HG03103 (cell line): ENCODE results near the gene GLI3.

Source experiments
- ATAC-seq: cut with Tn5 transposase; IDR thresholded peaks from one replicate; pipeline ENCODE4 v1.9.1; 2021; ENCODE audit warnings: low read depth; ENCODE audit not compliant: unreplicated experiment

The GLI3 gene

GRCh38 chr7:42110333-42110732, 126.7 kb downstream of the GLI3 start:
- no peak for ATAC-seq

- no peak for ATAC-seq
Observed at GRCh38 chr7:42108803-42109528, 128.0 kb downstream of the GLI3 start.

GRCh38 chr7:42107484-42108240, 129.3 kb downstream of the GLI3 start:
- ATAC-seq = no peak

- no peak for ATAC-seq
Observed at GRCh38 chr7:42106562-42106961, 130.4 kb downstream of the GLI3 start.

GRCh38 chr7:42105554-42106358, 131.3 kb downstream of the GLI3 start:
- ATAC-seq = no peak

GRCh38 chr7:42104694-42105093, 132.3 kb downstream of the GLI3 start:
- ATAC-seq = no peak

GRCh38 chr7:42104231-42104630, 132.8 kb downstream of the GLI3 start:
- no peak for ATAC-seq

GRCh38 chr7:42103456-42103855, 133.6 kb downstream of the GLI3 start:
- ATAC-seq = no peak

- no peak for ATAC-seq
Observed at GRCh38 chr7:42103020-42103419, 134.0 kb downstream of the GLI3 start.

GRCh38 chr7:42102301-42102700, 134.7 kb downstream of the GLI3 start:
- no peak for ATAC-seq

- no peak for ATAC-seq
Observed at GRCh38 chr7:42100156-42100508, 136.9 kb downstream of the GLI3 start.

GRCh38 chr7:42099470-42100155, 137.4 kb downstream of the GLI3 start:
- no peak for ATAC-seq

- ATAC-seq = no peak
Observed at GRCh38 chr7:42099066-42099465, 137.9 kb downstream of the GLI3 start.

GRCh38 chr7:42097752-42098151, 139.3 kb downstream of the GLI3 start:
- ATAC-seq = no peak

GRCh38 chr7:42096681-42097561, 140.1 kb downstream of the GLI3 start:
- ATAC-seq = no peak

- ATAC-seq = no peak
Observed at GRCh38 chr7:42096268-42096667, 140.7 kb downstream of the GLI3 start.

- no peak for ATAC-seq
Observed at GRCh38 chr7:42095791-42096190, 141.2 kb downstream of the GLI3 start.

- ATAC-seq = no peak
Observed at GRCh38 chr7:42093349-42093905, 143.6 kb downstream of the GLI3 start.

- no peak for ATAC-seq
Observed at GRCh38 chr7:42091461-42092291, 145.3 kb downstream of the GLI3 start.
